Measurements from ENCODE around the gene FOXO3. TPM values are rescaled to one million over a fixed set of nuclear protein-coding genes. Genes with fewer than 3 reads are reported as not detected.

Gene FOXO3
- total RNA-seq, 2 experiments from 2014 or later = 5.4 to 6.5 TPM

DNA sequence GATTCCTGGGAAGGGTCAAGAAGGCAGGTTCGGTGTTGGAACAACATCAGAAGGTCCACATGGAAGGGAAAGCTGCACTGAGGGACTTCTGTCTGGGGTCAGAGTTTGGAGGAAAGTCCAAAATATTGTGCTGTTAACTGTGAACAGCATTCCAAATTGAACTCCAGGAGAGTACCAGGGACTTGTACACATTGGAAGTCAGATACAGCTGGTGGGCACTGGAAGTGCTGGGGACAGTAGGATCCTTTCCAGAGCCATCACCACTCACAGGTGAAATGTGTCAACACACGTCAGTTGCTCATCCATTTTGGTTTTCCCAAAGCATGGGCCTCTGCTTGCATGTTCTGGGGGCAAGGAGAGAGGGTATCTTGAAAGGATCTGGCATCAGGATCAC lies 18.6 kb downstream of the FOXO3 start:
- H3K9me3 Mint-ChIP-seq = no peaks in the 10 kb centered on the region
- peaks cover 72% of the 10 kb centered on the region for H3K4me1 Mint-ChIP-seq (ENCODE audit: low read depth)
- no peak for DNase-seq
- no peaks in the 10 kb centered on the region for H3K27me3 Mint-ChIP-seq
- intact Hi-C loops (cut with micrococcal nuclease) = no loop called here
- H3K27ac Mint-ChIP-seq = no peak overlapping the region
- H3K36me3 Mint-ChIP-seq = no peaks in the 10 kb centered on the region
- H3K4me3 Mint-ChIP-seq = no peak overlapping the region
- ChIA-PET POLR2A (no interaction called here), CTCF (no interaction called here)

DNA sequence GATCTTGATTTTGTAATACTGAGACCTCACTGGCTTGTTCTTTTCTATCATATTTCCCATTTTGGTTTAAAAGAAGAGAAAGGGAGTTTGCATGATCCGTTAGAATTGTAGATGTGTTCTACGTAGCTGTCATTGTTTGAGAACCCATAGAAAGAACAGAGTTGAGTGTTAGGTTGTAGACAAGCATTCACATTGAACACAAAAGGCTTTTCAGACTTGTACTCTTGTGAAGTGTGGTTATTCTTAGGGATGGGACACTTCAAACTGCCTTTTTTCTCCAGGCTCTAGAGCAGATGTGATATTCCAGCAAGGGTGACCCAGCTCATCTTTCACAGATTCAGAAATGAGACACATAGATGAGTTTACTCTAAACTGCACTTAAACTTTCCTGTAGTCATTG lies 19.9 kb downstream of the FOXO3 start:
- Mint-ChIP-seq H3K9me3 (no peaks in the 10 kb centered on the region), H3K27me3 (no peaks in the 10 kb centered on the region), H3K36me3 (no peaks in the 10 kb centered on the region), H3K4me3 (no peak overlapping the region), H3K4me1 (ENCODE audit: low read depth) (peaks cover 61% of the 10 kb centered on the region), H3K27ac (peak overlapping the region; percentile 16)
- DNase-seq = no peak
- ChIA-PET CTCF (interaction anchor here (0.8 kb wide), 1 partner anchor 201 kb away, joined by 3 read pairs; no protein-coding TSS in a partner anchor), POLR2A (no interaction called here)
- intact Hi-C loops (cut with micrococcal nuclease) = loop anchor here (1.0 kb wide), 1 partner anchor 15 kb away; no protein-coding TSS in a partner anchor

- ChIA-PET POLR2A (no interaction called here), CTCF (no interaction called here)
- DNase-seq = no peak
- Mint-ChIP-seq H3K4me3 (no peak overlapping the region), H3K27me3 (no peaks in the 10 kb centered on the region), H3K27ac (peak overlapping the region; percentile 16), H3K4me1 (ENCODE audit: low read depth) (peaks cover 59% of the 10 kb centered on the region), H3K9me3 (no peaks in the 10 kb centered on the region), H3K36me3 (no peaks in the 10 kb centered on the region)
- intact Hi-C loops (cut with micrococcal nuclease) = loop anchor here (1.0 kb wide), 1 partner anchor 16 kb away; no protein-coding TSS in a partner anchor
Measured at GRCh38 chr6:108581237-108581931, 20.7 kb downstream of the FOXO3 start.

DNA sequence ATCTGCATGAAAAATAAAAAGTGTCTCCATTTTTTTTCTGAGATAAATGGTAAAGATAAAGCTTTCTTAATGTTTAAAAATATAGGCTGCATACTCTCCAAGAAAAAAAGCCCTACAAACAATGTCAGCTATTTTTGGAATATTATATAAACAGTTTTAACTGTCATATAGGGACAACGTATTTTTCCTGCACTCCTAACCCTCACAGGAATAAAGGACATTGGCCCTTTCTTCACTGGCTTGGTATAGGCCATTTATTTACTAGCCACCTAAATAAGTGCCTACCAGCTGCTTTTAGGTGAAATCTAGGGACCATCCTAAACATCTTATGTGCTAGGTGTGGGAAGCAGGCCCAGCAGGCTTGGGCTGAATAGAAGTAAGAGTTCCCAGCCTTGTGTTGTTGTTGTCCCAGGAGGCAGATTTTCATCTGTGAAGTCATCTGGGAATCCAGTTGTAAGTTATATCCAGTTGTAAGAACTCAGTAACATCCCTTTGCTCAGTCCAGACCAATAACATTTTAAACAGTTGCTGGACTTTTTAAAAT lies 21.3 kb downstream of the FOXO3 start:
- H3K36me3 Mint-ChIP-seq = no peaks in the 10 kb centered on the region
- H3K27me3 Mint-ChIP-seq = no peaks in the 10 kb centered on the region
- ChIA-PET CTCF (interaction anchor here (0.6 kb wide), 1 partner anchor 189 kb away, joined by 3 read pairs; no protein-coding TSS in a partner anchor), POLR2A (no interaction called here)
- no peaks in the 10 kb centered on the region for H3K9me3 Mint-ChIP-seq
- H3K4me3 Mint-ChIP-seq = no peak overlapping the region
- DNase-seq = no peak
- no peak overlapping the region for H3K27ac Mint-ChIP-seq
- intact Hi-C loops (cut with micrococcal nuclease) = loop anchor here (1.0 kb wide), 1 partner anchor 17 kb away; no protein-coding TSS in a partner anchor
- H3K4me1 Mint-ChIP-seq (ENCODE audit: low read depth) = peaks cover 55% of the 10 kb centered on the region

- POLR2A ChIA-PET = no interaction called here
- no peaks in the 10 kb centered on the region for H3K27me3 Mint-ChIP-seq
- intact Hi-C loops (cut with micrococcal nuclease) = no loop called here
Measured at GRCh38 chr6:108582618-108583017, 21.9 kb downstream of the FOXO3 start.

DNA sequence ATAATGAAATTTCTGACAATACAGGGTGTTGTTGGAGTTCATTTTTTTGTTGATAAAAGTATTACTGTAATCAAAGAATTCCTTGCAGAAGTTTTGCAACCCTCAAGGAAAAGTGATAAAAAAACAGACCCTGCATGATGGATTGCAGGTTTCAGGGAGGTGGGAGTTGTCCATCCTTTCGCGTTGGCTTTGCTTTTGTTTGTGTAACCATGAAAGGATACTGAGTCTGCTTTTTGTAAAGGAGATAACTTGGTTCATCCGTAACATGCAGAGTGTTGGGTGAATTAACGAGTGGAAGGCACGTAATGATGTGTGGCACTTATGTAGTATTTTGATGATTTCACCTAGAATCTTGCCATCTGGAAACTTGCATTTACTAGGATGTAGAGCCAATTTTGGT lies 23.6 kb downstream of the FOXO3 start:
- Mint-ChIP-seq H3K27ac (no peak overlapping the region), H3K4me1 (ENCODE audit: low read depth) (peaks cover 59% of the 10 kb centered on the region), H3K9me3 (no peaks in the 10 kb centered on the region), H3K36me3 (no peaks in the 10 kb centered on the region), H3K4me3 (no peak overlapping the region), H3K27me3 (no peaks in the 10 kb centered on the region)
- CTCF ChIA-PET = no interaction called here
- no peak for DNase-seq
- POLR2A ChIA-PET = no interaction called here
- intact Hi-C loops (cut with micrococcal nuclease) = no loop called here

More at GRCh38 chr6:108582618-108583017, 21.9 kb downstream of the FOXO3 start:
- H3K9me3 Mint-ChIP-seq = no peaks in the 10 kb centered on the region
- DNase-seq = no peak
- H3K4me3 Mint-ChIP-seq = no peak overlapping the region
- CTCF ChIA-PET = interaction anchor here (0.6 kb wide), 1 partner anchor 188 kb away, joined by 3 read pairs; no protein-coding TSS in a partner anchor
- H3K36me3 Mint-ChIP-seq = no peaks in the 10 kb centered on the region
- peaks cover 56% of the 10 kb centered on the region for H3K4me1 Mint-ChIP-seq (ENCODE audit: low read depth)
- H3K27ac Mint-ChIP-seq = peak overlapping the region; percentile 47

DNA sequence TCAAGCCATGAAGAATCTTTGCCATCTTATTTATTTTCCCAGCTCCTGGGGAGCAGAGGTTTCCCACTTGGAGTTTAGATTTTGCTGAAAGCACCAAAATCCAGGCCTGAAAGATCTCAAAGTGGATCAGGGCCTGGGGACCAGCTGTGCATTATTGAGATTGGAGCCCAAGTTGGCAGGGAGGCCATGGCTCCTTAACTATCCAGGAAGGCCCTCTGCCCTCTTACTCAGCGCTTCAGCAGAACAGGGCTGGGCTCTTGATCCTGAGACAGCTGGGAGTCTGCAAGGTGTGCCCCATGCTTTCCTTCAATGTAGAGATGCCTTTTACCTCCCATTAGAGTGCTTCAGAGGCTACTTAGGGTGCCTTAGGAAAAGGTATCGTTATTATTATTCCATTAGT lies 24.6 kb downstream of the FOXO3 start:
- Mint-ChIP-seq H3K4me3 (no peak overlapping the region), H3K27ac (no peak overlapping the region), H3K36me3 (no peaks in the 10 kb centered on the region), H3K27me3 (no peaks in the 10 kb centered on the region), H3K9me3 (no peaks in the 10 kb centered on the region), H3K4me1 (ENCODE audit: low read depth) (peaks cover 63% of the 10 kb centered on the region)
- ChIA-PET POLR2A (no interaction called here), CTCF (no interaction called here)
- intact Hi-C loops (cut with micrococcal nuclease) = no loop called here
- no peak for DNase-seq

GRCh38 chr6:108585921-108586536 lies 25.3 kb downstream of the FOXO3 start:
- Mint-ChIP-seq H3K27ac (no peak overlapping the region), H3K4me1 (ENCODE audit: low read depth) (peaks cover 61% of the 10 kb centered on the region), H3K4me3 (no peak overlapping the region), H3K9me3 (no peaks in the 10 kb centered on the region), H3K27me3 (no peaks in the 10 kb centered on the region), H3K36me3 (no peaks in the 10 kb centered on the region)
- POLR2A ChIA-PET = no interaction called here
- intact Hi-C loops (cut with micrococcal nuclease) = no loop called here
- DNase-seq = no peak
- CTCF ChIA-PET = no interaction called here

GRCh38 chr6:108587258-108588059 lies 26.7 kb downstream of the FOXO3 start:
- Mint-ChIP-seq H3K27ac (no peak overlapping the region), H3K36me3 (no peaks in the 10 kb centered on the region)
- CTCF ChIA-PET = no interaction called here

DNA sequence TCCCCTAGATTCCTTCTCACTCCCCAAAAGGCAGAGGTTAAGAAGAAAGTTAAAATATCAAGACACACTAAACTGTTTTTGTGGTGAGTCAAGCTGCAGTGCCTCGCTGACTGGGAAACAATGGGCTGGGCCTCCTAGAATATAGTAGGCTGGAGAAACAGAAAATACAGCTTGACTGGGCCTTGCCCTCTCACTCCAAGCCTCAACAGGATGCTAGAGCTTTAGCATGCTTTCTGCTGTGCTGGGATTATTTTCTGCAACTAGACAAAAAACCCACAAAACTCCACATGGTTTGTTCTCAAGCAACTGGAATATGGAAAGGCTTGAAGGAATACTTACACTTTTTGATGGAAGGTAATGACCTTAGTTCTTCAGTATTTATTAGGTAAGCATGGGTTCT lies 27.9 kb downstream of the FOXO3 start:
- Mint-ChIP-seq H3K27ac (peak overlapping the region; percentile 3), H3K4me3 (no peak overlapping the region), H3K9me3 (no peaks in the 10 kb centered on the region), H3K4me1 (ENCODE audit: low read depth) (peaks cover 59% of the 10 kb centered on the region), H3K27me3 (no peaks in the 10 kb centered on the region), H3K36me3 (peaks cover 2% of the 10 kb centered on the region)
- intact Hi-C loops (cut with micrococcal nuclease) = no loop called here
- ChIA-PET POLR2A (interaction anchor here (1.2 kb wide), 1 partner anchor 9 kb away, joined by 3 read pairs; no protein-coding TSS in a partner anchor), CTCF (no interaction called here)
- DNase-seq = peak; percentile 27

More at GRCh38 chr6:108587258-108588059, 26.7 kb downstream of the FOXO3 start:
- no peaks in the 10 kb centered on the region for H3K9me3 Mint-ChIP-seq
- intact Hi-C loops (cut with micrococcal nuclease) = no loop called here
- DNase-seq = no peak
- no peak overlapping the region for H3K4me3 Mint-ChIP-seq
- H3K4me1 Mint-ChIP-seq (ENCODE audit: low read depth) = peaks cover 60% of the 10 kb centered on the region
- POLR2A ChIA-PET = no interaction called here
- H3K27me3 Mint-ChIP-seq = no peaks in the 10 kb centered on the region

GRCh38 chr6:108589244-108589791 lies 28.6 kb downstream of the FOXO3 start:
- Mint-ChIP-seq H3K36me3 (peaks cover 2% of the 10 kb centered on the region), H3K4me1 (ENCODE audit: low read depth) (peaks cover 60% of the 10 kb centered on the region), H3K4me3 (no peak overlapping the region), H3K9me3 (no peaks in the 10 kb centered on the region), H3K27me3 (no peaks in the 10 kb centered on the region), H3K27ac (no peak overlapping the region)
- CTCF ChIA-PET = interaction anchor here (0.6 kb wide), 1 partner anchor 794 kb away, joined by 4 read pairs; no protein-coding TSS in a partner anchor
- POLR2A ChIA-PET = interaction anchor here (0.9 to 1.2 kb wide), 2 partner anchors 9 to 31 kb away, joined by 3 read pairs; no protein-coding TSS in a partner anchor
- intact Hi-C loops (cut with micrococcal nuclease) = no loop called here
- DNase-seq = no peak

Measured in activated CD4-positive, alpha-beta memory T cell treated with anti-CD3 and anti-CD28 coated beads for 36 hours (primary cell).